ENCODE data around the gene ITGA2B.
"Not testable (repeated sequence)": the region's sequence is repeated elsewhere in the genome, so short reads cannot be mapped to it uniquely, and the experiment has no call there.

DNA sequence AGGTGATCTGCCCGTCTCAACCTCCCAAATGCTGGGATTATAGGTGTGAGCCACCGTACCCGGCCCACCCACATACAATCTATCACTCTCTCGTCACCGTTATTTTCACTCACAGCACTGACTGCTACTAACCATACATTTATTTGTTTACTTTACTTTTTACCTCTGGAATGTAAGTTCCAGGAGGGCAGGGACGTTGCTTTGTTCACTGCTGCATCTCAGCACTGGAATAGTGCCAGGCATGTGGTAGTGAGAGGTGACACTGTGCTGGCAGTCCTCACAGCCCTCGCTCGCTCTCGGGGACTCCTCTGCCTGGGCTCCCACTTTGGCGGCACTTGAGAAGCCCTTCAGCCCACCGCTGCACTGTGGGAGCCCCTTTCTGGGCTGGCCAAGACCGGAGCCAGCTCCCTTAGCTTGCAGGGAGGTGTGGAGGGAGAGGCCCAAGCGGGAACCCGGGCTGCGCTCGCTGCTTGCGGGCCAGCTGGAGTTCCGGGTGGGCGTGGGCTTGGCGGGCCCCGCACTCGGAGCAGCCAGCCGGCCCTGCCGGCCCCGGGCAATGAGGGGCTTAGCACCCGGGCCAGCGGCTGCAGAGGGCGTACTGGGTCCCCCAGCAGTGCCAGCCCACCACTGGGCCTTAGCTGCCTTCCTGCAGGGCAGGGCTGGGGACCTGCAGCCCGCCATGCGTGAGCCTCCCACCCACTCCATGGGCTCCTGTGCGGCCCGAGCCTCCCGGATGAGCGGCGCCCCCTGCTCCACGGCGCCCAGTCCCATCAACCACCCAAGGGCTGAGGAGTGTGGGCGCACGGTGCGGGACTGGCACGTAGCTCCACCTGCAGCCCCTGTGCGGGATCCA is 20.8 kb downstream of the ITGA2B start:
- TF ChIP-seq EP300, POLR2A (IDR thresholded peaks at IDR 0.05): not testable (repeated sequence)

Measured in tibial nerve (tissue), 3 donors.